ENCODE measurements around the gene CEBPB. TPM values are rescaled to one million over a fixed set of nuclear protein-coding genes. Genes with fewer than 3 reads are reported as not detected.

CEBPB gene
- total and polyA plus RNA-seq, 3 donors from 2014 or later, result 11.3 to 40.0 (median 25.9) TPM

GRCh38 chr20:50197463-50198179 is 7.0 kb downstream of the CEBPB start:
- WGBS, 2 donors, result 83% methylated on average over 9 of the region's 10 CpGs
- peaks cover 10% of the 10 kb centered on the region for H3K4me1 ChIP-seq
- H3K9me3 ChIP-seq, result no peaks in the 10 kb centered on the region
- no peak overlapping the region for H3K27ac ChIP-seq
- TF ChIP-seq POLR2A (IDR thresholded peaks at IDR 0.05), result no peak
- TF ChIP-seq CTCF (IDR thresholded peaks at IDR 0.05), result no peak
- no peaks in the 10 kb centered on the region for H3K36me3 ChIP-seq (ENCODE audit: low read depth, missing control alignments)
- intact Hi-C loops (cut with DNase I; ENCODE audit: low total_unique reads), result loop anchor here (10.0 kb wide), 1 partner anchor 177 kb away; no protein-coding TSS in a partner anchor
- no peak for DNase-seq
- no peak overlapping the region for H3K4me3 ChIP-seq
- no peaks in the 10 kb centered on the region for H3K27me3 ChIP-seq

GRCh38 chr20:50198180-50198666 is 7.6 kb downstream of the CEBPB start:
- TF ChIP-seq POLR2A (IDR thresholded peaks at IDR 0.05) (no peak), CTCF (IDR thresholded peaks at IDR 0.05) (no peak)
- Histone ChIP-seq H3K9me3 (no peaks in the 10 kb centered on the region), H3K4me1 (peaks cover 10% of the 10 kb centered on the region), H3K27me3 (no peaks in the 10 kb centered on the region), H3K4me3 (no peak overlapping the region), H3K27ac (peak overlapping the region in 1 of 2 donors; percentile 14), H3K36me3 (ENCODE audit: low read depth, missing control alignments) (no peaks in the 10 kb centered on the region)
- WGBS, 2 donors, result 62 to 64% methylated on average over 11 of the region's 11 CpGs
- DNase-seq, result no peak
- intact Hi-C loops (cut with DNase I; ENCODE audit: low total_unique reads), result loop anchor here (10.0 kb wide), 1 partner anchor 177 kb away; no protein-coding TSS in a partner anchor

- intact Hi-C loops (cut with DNase I; ENCODE audit: low total_unique reads), result loop anchor here (10.0 kb wide), 1 partner anchor 176 kb away; no protein-coding TSS in a partner anchor
- WGBS, 2 donors, result 81 to 93% methylated on average over 1 of the region's 1 CpG
- H3K9me3 ChIP-seq, result no peaks in the 10 kb centered on the region
Observed at GRCh38 chr20:50198716-50199115, 8.1 kb downstream of the CEBPB start.

GRCh38 chr20:50199703-50200102 is 9.1 kb downstream of the CEBPB start:
- DNase-seq, result no peak
- no peak overlapping the region for H3K27ac ChIP-seq
- H3K9me3 ChIP-seq, result no peaks in the 10 kb centered on the region
- H3K4me1 ChIP-seq, result no peaks in the 10 kb centered on the region
- 90 to 92% methylated on average over 4 of the region's 4 CpGs for WGBS, 2 donors
- intact Hi-C loops (cut with DNase I; ENCODE audit: low total_unique reads), result loop anchor here (10.0 kb wide), 1 partner anchor 175 kb away; no protein-coding TSS in a partner anchor
- no peaks in the 10 kb centered on the region for H3K36me3 ChIP-seq (ENCODE audit: low read depth, missing control alignments)
- no peak for TF ChIP-seq POLR2A (IDR thresholded peaks at IDR 0.05)
- TF ChIP-seq CTCF (IDR thresholded peaks at IDR 0.05), result no peak
- H3K27me3 ChIP-seq, result no peaks in the 10 kb centered on the region
- no peak overlapping the region for H3K4me3 ChIP-seq

More at GRCh38 chr20:50198716-50199115, 8.1 kb downstream of the CEBPB start:
- Histone ChIP-seq H3K4me1 (peaks cover 8% of the 10 kb centered on the region), H3K27me3 (no peaks in the 10 kb centered on the region), H3K27ac (no peak overlapping the region), H3K4me3 (no peak overlapping the region), H3K36me3 (ENCODE audit: low read depth, missing control alignments) (no peaks in the 10 kb centered on the region)
- no peak for TF ChIP-seq CTCF (IDR thresholded peaks at IDR 0.05)
- no peak for TF ChIP-seq POLR2A (IDR thresholded peaks at IDR 0.05)
- no peak for DNase-seq
